ENCODE measurements around the gene PRKCB.

The PRKCB gene

DNA sequence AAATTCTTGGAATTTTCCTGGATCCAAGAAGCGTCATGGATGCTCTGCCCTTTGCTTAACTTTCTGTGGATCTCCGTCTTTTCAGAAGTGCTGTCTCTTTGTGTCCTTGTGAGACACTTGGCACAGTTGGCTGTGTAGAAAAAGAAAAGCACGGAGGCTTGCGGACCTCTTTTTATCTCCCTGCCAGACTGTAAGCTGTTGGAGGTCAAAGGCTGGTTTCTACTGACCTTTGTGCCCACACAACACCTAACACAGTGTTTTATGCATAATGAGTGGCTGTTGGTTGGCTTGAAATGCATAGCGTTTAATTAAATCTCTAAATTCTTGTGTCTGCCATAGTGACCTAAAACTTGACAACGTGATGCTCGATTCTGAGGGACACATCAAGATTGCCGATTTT, 344.7 kb downstream of the PRKCB start:
- TF ChIP-seq, protein P1, sequence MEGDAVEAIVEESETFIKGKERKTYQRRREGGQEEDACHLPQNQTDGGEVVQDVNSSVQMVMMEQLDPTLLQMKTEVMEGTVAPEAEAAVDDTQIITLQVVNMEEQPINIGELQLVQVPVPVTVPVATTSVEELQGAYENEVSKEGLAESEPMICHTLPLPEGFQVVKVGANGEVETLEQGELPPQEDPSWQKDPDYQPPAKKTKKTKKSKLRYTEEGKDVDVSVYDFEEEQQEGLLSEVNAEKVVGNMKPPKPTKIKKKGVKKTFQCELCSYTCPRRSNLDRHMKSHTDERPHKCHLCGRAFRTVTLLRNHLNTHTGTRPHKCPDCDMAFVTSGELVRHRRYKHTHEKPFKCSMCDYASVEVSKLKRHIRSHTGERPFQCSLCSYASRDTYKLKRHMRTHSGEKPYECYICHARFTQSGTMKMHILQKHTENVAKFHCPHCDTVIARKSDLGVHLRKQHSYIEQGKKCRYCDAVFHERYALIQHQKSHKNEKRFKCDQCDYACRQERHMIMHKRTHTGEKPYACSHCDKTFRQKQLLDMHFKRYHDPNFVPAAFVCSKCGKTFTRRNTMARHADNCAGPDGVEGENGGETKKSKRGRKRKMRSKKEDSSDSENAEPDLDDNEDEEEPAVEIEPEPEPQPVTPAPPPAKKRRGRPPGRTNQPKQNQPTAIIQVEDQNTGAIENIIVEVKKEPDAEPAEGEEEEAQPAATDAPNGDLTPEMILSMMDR (IDR thresholded peaks at IDR 0.05) = no peak
- no peak overlapping the region for H3K27ac ChIP-seq

DNA sequence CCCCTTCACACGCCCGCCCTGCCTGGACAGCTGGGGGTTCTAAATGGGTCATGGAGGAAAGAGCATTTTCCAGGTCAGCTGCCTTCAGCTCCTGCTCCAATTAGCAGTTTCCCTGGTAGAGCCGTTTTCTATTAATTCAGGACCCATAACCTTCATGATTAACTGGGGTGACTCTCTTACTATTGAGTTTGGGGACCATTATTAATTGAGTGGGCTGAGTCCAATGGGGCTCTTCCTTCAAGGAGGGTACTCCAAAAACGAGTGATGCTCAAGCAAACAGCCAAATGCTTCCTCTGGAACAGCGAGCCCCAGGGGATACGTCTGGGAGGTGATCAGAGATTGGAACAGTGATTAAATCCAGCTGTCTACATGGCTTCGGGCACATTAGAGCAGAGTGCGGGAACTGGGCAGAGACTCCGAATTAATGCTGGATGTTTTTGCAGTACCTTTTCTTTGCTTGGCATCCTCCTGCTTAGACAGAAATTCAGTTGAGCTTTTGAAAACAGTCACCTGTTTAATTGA, 352.3 kb downstream of the PRKCB start:
- Histone ChIP-seq H3K27ac (no peak overlapping the region), H3K4me3 (no peak overlapping the region)
- TF ChIP-seq, protein P1 (IDR thresholded peaks at IDR 0.05) = no peak
- DNase-seq (ENCODE audit: low spot score) = no peak

More for the DNA sequence above, 344.7 kb downstream of the PRKCB start:
- DNase-seq (ENCODE audit: low spot score) = no peak
- no peak overlapping the region for H3K4me3 ChIP-seq

DNA sequence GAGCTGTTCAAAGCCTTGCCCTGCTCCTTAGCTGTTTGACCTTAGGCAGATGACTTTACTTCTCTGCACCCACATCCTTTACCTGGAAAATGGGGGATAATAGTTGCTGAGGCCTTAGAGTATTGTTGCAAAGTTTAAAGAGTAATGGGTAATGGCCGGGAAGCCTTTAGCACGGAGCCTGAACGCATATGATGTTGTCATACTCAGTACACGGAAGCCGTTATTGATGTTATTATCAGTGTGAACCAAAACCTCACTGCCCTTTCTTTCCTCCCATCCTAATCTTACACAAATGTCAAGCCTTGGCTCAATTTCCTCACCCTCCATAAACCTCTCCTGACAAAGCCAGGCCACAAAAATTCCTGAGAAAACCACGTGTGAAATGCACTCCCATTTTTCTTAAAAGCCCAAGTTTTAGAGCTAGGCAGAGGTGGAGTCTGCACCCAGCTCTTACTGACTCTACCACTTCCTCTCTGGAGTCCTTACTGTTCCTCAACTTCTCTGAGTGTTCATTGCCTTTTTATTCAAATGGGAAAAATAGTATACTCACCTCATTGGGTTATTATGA, 353.1 kb downstream of the PRKCB start:
- no peak for DNase-seq (ENCODE audit: low spot score)
- no peak overlapping the region for H3K27ac ChIP-seq
- TF ChIP-seq, protein P1 (IDR thresholded peaks at IDR 0.05) = no peak
- H3K4me3 ChIP-seq = no peak overlapping the region

DNA sequence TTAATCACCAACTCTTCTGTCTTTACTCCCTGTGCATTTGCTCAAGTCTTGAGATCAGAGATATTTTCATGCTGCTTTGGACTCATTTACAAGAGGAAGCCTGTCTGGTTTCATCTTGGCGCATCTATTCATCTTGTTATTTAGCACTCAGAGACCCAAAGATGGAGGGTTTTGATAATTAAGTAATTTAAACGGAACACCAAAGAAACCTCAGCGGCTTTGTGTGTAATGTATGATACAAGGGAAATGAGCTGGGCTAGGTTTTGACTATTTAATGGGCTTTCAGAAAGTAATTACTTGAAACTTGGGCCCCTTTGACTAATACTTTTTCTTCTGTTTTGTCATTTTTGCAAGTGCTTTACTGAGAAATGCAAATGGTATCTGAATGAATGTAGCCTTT, 354.2 kb downstream of the PRKCB start:
- TF ChIP-seq, protein P1 (IDR thresholded peaks at IDR 0.05) = no peak
- no peak overlapping the region for H3K4me3 ChIP-seq
- H3K27ac ChIP-seq = no peak overlapping the region

DNA sequence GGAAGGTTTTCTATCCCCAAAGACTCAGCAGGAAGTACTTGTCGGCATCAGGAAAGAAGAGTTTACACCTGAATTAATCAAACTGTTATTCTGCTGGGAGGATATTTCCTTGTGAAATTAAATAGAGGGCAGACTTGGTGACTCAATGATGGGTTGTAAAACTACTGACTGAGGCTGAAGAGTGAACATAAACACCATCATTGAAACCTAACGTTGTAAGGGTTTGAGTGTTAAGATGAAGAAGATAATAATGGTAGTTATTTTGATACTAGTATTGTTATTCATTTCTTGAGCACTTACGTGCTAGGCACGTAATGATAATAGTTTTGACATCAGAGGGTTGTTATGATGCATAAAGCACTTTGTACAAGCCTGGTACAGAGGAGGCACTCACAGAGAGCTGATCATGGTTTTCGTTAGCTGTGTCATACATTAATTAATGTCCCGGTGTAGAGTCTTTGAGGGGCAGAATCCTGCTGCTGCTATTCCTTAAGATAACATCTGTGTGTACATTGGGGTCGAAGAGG, 356.2 kb downstream of the PRKCB start:
- H3K27ac ChIP-seq = no peak overlapping the region
- no peak for DNase-seq (ENCODE audit: low spot score)
- TF ChIP-seq, protein P1 (IDR thresholded peaks at IDR 0.05) = no peak
- no peak overlapping the region for H3K4me3 ChIP-seq

More for the DNA sequence above, 354.2 kb downstream of the PRKCB start:
- no peak for DNase-seq (ENCODE audit: low spot score)

DNA sequence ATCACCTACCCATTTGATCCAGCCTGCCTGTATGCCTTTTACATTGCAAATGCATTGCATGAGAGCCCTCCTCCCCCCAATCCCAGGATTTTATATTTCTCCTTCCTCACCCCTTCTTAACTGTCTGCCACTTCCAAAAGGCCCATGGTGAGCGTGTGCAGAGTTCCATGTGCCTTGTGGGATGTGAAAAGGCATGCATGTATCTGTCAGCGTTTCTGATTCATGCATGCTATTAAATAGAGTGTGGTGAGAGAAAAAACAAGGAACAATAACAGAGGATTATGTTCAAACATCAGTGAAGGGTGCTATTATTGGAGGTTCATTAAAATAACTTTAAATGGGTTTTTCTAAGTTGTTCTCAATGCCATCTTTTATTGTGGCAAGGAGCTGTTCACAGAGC, 359.4 kb downstream of the PRKCB start:
- no peak overlapping the region for H3K4me3 ChIP-seq
- TF ChIP-seq, protein P1 (IDR thresholded peaks at IDR 0.05) = no peak
- H3K27ac ChIP-seq = no peak overlapping the region
- no peak for DNase-seq (ENCODE audit: low spot score)
